Large intestine (tissue), 3 donors: Measurements from ENCODE around the gene HES7. TPM values are rescaled to one million over a fixed set of nuclear protein-coding genes. Genes with fewer than 3 reads are reported as not detected.

ENCODE experiments used
- DNase-seq, 2 donors: peaks; one replicate each; pipeline versions ENCODE4 v3.0.0 to v3.0.0-alpha.2; 2013
- H3K27ac ChIP-seq: one replicate; pipeline ENCODE4 v1.5.1; 2013; ENCODE audit warnings: low read length
- H3K27me3 ChIP-seq: 2 replicates; pipeline ENCODE4 v1.6.1; 2013; ENCODE audit warnings: low read length; ENCODE audit not compliant: control insufficient read depth, insufficient read depth
- H3K36me3 ChIP-seq: 2 replicates; pipeline ENCODE4 v1.6.1; 2013; ENCODE audit warnings: low read length; ENCODE audit not compliant: control insufficient read depth, insufficient read depth
- H3K4me1 ChIP-seq: one replicate; pipeline ENCODE4 v1.6.1; 2013; ENCODE audit warnings: low read length; ENCODE audit not compliant: control insufficient read depth, insufficient read depth
- H3K4me3 ChIP-seq: one replicate; pipeline ENCODE4 v1.5.1; 2013; ENCODE audit warnings: low read length
- H3K9me3 ChIP-seq: one replicate; pipeline ENCODE4 v1.6.1; 2013; ENCODE audit warnings: mild to moderate bottlenecking, low read depth, low read length, moderate library complexity; ENCODE audit not compliant: control insufficient read depth
- WGBS: methylation state at CpG from one replicate; pipeline ENCODE4 v1.1.5; 2013; ENCODE audit warnings: low lambda C conversion rate; ENCODE audit not compliant: insufficient coverage; 5-methylcytosine and 5-hydroxymethylcytosine counted together
- polyA plus RNA-seq: library from polyadenylated mRNA; unstranded; fragments of 120-200 nt; gene quantifications from one replicate; pipeline ENCODE4 v1.2.1, GENCODE V29; 2013

The HES7 gene
- polyA plus RNA-seq, 1 donor = 0.16 TPM

DNA sequence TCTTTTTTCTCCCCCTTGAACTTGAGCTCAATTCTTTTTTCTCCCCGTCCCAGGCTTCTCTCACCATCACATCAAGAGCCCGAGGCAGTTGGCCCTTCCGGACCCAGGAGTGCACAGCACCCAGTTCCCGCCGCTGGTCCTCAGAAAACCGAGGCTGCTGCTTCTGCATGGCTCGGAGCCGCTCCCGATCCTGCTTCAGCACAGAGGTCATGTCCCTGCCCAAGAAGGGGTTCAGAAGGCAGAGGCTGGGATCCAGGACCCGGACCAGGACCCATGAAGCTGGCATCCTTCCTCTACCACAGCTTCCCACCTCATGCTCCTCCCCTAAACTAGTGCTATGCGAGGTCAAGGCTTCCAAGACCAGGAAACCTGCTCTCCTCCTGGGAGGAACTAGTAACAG, 17.8 kb upstream of the HES7 start:
- Histone ChIP-seq H3K27me3 (no peaks in the 10 kb centered on the region), H3K27ac (no peak overlapping the region), H3K9me3 (no peaks in the 10 kb centered on the region), H3K4me3 (no peak overlapping the region), H3K4me1 (peaks cover 13% of the 10 kb centered on the region), H3K36me3 (peaks cover 62% of the 10 kb centered on the region)
- DNase-seq = no peak
- no CpG with 5 or more reads among the region's 11 CpGs for WGBS

- Histone ChIP-seq H3K4me3 (no peak overlapping the region), H3K9me3 (no peaks in the 10 kb centered on the region), H3K4me1 (peaks cover 13% of the 10 kb centered on the region), H3K27ac (no peak overlapping the region), H3K27me3 (no peaks in the 10 kb centered on the region), H3K36me3 (peaks cover 55% of the 10 kb centered on the region)
- no peak for DNase-seq
- whole genome bisulfite sequencing = no CpG with 5 or more reads among the region's 7 CpGs
These were observed 17.1 kb upstream of the HES7 start for GRCh38 chr17:8141045-8141444.

DNA sequence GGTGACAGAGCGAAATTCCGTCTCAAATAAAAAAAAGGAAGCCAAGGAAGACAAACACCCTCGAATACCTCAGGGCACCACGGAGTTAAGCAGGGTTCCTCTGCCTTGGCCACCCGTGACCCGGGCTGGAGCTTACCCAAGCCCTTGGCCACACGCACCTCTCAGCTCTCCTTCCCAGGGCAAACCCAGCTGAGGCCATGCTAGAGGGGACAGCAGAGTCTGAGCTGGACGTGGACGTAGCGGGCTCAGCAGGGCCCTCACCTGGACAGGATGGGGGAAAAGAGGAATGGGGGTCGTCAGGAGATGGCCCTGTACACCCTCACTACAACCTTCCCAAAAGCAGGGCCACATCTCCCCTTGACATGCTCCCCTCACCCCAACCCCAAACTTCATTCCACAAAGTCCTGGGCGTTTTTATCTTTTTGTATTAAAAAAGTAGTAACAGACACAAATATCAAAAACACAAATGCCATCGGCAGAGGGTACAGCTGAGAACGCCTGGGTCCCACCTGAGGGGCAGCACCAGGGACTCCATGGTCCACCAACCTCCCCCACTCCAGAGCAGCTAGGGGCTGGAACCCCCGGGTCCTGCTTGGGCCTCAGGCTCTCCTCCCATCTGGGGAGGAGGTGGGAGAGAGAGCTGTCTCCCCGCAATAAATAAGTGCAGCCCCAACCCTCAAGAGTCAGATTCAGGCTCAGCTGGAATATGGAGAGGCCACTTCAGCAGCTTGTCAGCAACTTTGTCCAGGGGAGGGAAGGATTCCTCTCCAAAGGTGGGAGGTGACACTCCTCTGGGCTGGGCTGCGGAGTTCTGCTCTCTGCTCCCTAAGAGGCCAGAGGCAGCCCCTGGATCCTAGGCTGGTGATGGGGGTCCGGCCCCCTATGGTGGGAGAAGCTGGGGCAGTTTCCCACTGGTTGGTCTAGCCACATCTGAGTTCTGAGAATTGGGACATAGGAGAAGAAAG, 16.4 kb upstream of the HES7 start:
- no CpG with 5 or more reads among the region's 18 CpGs for WGBS
- no peak for DNase-seq
- Histone ChIP-seq H3K27ac (no peak overlapping the region), H3K36me3 (peaks cover 48% of the 10 kb centered on the region), H3K27me3 (no peaks in the 10 kb centered on the region), H3K4me1 (peaks cover 13% of the 10 kb centered on the region), H3K9me3 (no peaks in the 10 kb centered on the region), H3K4me3 (no peak overlapping the region)

DNA sequence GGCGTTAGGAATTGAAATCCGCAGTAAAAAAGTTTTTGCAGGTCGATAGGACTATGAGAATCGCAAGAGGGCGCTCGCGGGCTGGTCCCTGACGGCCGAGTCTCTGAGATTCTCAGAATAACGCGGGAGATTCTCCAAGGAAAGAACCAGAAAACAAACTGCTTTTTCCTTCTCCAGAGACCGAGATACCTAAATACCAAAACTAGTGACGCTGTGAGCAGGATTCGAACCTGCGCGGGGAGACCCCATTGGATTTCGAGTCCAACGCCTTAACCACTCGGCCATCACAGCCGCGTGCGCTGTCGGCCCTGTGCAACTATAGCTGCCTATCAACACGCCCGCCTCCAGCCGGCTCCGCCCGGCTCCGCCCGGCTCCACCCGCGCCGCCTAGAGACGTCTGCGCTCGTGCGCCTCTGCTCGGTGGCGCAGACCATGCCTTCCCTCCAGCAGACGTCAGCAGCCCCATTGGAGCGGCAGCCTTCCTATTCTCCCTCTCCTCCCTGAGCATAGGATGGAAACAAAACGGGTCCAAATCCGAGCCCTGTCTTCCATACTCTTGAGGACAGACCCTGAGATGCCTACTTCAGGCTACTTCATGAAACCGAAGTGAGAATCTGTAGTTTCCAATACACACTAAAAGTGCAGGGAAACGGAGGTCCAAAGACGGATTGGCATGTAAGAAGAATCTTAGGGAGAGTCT, 14.9 kb upstream of the HES7 start:
- Histone ChIP-seq H3K27ac (peak overlapping the region; percentile 98), H3K9me3 (no peaks in the 10 kb centered on the region), H3K4me1 (peaks cover 13% of the 10 kb centered on the region), H3K4me3 (peak overlapping the region; percentile 53), H3K27me3 (no peaks in the 10 kb centered on the region), H3K36me3 (peaks cover 35% of the 10 kb centered on the region)
- WGBS = no CpG with 5 or more reads among the region's 46 CpGs
- peak; percentile 96 to 98 for DNase-seq

DNA sequence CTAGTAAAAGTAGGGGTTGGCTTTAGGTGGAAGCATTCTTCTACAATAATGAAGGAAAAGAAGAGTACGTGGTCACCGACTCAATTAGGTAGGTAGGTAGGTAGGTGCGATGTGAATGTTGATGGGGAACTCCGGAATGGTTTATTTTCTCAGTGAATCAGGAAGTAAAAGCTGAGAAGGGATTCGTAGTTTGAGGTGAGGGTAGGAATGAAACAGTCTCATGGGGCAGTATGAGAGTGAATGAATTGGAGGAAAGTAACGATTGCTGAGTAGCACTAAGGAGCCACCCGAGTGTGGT, 14.4 kb upstream of the HES7 start:
- peak overlapping the region; percentile 98 for H3K27ac ChIP-seq
- peaks cover 33% of the 10 kb centered on the region for H3K36me3 ChIP-seq
- peak overlapping the region; percentile 25 for H3K4me3 ChIP-seq
- H3K4me1 ChIP-seq = peaks cover 13% of the 10 kb centered on the region
- WGBS = no CpG with 5 or more reads among the region's 7 CpGs
- H3K27me3 ChIP-seq = no peaks in the 10 kb centered on the region
- DNase-seq = no peak
- H3K9me3 ChIP-seq = no peaks in the 10 kb centered on the region

- H3K4me1 ChIP-seq = peaks cover 13% of the 10 kb centered on the region
- WGBS = 53% methylated on average over 3 of the region's 21 CpGs
These were observed 13.9 kb upstream of the HES7 start for GRCh38 chr17:8137645-8138373.

DNA sequence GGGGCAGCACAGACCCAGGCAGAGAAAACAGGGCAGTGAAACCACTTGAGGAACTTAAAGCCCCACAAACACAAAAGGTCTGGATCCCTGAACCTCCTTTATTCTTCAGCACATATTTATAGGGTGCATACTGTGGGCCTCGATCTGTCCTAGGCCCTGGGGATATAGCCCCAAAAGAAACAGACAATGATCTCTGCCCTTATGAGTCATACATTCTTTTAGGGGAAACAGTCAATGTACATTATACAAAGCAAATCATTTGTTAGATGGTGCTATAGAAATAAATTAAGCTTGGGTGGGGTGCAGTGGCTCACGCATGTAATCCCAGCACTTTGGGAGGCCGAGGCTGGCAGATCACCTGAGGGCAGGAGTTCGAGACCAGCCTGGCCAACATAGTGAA, 10.0 kb upstream of the HES7 start:
- Histone ChIP-seq H3K27me3 (peaks cover 19% of the 10 kb centered on the region), H3K36me3 (no peaks in the 10 kb centered on the region), H3K4me3 (no peak overlapping the region), H3K27ac (no peak overlapping the region), H3K9me3 (no peaks in the 10 kb centered on the region), H3K4me1 (peaks cover 10% of the 10 kb centered on the region)
- DNase-seq = no peak
- WGBS = no CpG with 5 or more reads among the region's 4 CpGs

More at GRCh38 chr17:8137645-8138373, 13.9 kb upstream of the HES7 start:
- Histone ChIP-seq H3K36me3 (peaks cover 29% of the 10 kb centered on the region), H3K27ac (peak overlapping the region; percentile 98), H3K4me3 (peak overlapping the region; percentile 25), H3K27me3 (no peaks in the 10 kb centered on the region), H3K9me3 (no peaks in the 10 kb centered on the region)
- no peak for DNase-seq

GRCh38 chr17:8133399-8133798, 9.5 kb upstream of the HES7 start:
- Histone ChIP-seq H3K9me3 (no peaks in the 10 kb centered on the region), H3K27ac (no peak overlapping the region), H3K4me3 (no peak overlapping the region), H3K4me1 (peaks cover 9% of the 10 kb centered on the region), H3K36me3 (no peaks in the 10 kb centered on the region), H3K27me3 (peaks cover 24% of the 10 kb centered on the region)
- no CpG with 5 or more reads among the region's 12 CpGs for WGBS
- DNase-seq = no peak

- Histone ChIP-seq H3K4me3 (no peak overlapping the region), H3K4me1 (no peaks in the 10 kb centered on the region), H3K36me3 (no peaks in the 10 kb centered on the region), H3K27ac (no peak overlapping the region), H3K9me3 (no peaks in the 10 kb centered on the region), H3K27me3 (peaks cover 30% of the 10 kb centered on the region)
- DNase-seq = no peak
- no CpG with 5 or more reads among the region's 3 CpGs for WGBS
These were observed 8.0 kb upstream of the HES7 start for GRCh38 chr17:8131844-8132441.
